HG02571 (cell line): ENCODE data around the gene ERBB2.
"Not testable (repeated sequence)": the region's sequence is repeated elsewhere in the genome, so short reads cannot be mapped to it uniquely, and the experiment has no call there.

Experiments used
- ATAC-seq: cut with Tn5 transposase; IDR thresholded peaks from one replicate; pipeline ENCODE4 v1.9.1; 2021; ENCODE audit warnings: mild to moderate bottlenecking, moderate library complexity; ENCODE audit not compliant: unreplicated experiment

The ERBB2 gene

DNA sequence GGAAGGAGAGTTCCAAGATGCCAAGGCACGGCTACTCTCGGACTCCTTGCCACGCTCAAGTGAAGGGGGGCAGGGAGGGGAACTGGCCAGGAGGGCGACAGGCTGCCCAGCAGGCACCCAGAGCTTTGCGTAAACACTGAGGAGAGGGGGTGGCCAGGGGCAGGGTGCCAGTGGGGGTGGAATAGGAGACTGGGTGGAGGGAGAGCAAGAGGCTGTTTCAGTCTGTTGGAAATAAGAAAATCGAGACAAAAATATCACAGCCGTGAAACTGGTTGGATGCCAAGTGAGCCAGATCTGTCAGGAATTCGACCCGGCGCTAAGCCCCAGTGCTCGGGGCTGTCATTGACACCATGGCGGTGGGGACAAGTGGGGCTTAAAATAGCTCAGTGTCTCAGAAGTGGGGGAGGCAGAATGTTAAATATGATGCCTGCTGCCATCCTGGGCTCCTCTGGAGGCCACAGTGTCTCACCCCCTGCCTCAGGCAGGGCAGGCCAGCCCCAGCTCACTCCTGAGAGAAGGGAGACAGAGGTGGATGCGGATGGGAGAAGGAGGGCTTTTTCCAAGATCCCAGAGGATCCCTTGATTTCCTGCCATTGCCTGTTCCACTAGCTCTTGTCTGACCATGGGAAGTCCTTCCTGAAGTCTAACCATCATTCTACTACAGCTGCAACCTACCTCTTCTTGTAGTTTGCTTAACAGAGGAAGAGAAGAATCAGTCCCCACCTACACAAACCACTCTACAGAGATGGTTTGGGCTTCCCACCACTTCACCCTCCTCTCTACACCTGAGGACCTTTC is 22.1 kb upstream of the ERBB2 start:
- no peak for ATAC-seq

DNA sequence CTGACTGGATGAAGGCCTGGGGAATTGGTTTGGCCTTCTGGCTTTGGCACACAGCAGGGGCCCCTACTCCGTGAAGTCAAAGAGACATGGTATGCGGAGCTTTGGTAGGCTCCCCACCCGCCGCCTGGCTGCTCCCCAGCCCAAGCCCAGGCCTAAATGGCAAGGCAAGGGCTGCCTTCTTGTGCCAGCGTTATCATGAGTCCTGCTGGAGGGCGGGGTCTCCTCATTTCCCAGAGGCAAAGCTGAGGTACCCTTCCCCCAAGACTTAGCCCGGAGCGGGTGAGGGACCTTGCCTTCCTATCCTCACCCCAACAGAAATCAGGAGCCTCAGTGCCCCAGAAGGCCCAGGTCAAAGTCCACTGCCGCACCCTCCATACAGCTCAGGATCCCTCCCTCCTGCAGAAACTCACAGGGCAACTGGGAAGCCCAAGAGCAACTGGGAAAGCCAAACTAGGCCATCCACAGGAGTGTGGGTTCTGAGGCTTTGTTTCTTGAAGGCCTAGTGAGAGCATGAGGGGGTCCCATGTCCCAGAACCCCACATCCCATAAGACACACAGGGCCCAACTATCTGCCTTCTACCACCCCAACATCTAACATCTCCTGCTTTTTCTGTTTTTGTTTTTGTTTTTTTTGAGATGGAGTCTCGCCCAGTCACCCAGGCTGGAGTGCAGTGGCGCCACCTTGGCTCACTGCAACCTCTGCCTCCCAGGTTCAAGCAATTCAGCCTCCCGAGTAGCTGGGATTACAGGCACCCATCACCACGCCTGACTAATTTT is 21.3 kb upstream of the ERBB2 start:
- no peak for ATAC-seq

DNA sequence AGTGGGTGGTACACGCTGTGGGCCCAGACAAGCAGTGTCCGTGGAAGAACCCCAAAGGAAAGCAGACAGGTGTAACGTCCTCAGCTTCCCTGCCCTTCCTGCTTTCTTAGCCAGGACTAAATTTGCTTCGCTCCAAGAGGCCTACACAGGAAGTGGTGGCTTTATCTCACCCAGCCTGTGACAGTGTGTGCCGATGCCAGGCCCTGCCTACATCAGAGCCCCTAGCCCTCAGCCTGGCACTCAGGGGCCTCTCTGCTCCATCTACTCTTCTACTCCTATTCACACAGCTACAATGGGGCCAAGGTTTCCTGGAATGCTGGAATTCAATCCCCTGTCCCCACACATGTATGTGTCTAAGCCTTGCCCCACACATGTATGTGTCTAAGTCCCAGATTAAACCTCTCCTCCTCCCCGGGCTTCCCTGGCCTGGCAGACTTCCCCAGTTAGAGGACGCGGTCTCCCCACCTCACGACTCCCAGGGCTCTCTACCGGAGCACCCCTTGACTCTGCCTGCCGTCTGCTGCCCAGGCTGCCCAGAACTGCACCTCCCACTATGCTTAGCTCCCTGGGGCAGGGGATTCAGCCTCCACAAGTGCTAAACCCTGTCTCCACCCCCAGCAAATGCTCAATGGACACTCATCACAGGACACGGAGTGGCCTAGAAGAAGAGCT is 20.2 kb upstream of the ERBB2 start:
- no peak for ATAC-seq

DNA sequence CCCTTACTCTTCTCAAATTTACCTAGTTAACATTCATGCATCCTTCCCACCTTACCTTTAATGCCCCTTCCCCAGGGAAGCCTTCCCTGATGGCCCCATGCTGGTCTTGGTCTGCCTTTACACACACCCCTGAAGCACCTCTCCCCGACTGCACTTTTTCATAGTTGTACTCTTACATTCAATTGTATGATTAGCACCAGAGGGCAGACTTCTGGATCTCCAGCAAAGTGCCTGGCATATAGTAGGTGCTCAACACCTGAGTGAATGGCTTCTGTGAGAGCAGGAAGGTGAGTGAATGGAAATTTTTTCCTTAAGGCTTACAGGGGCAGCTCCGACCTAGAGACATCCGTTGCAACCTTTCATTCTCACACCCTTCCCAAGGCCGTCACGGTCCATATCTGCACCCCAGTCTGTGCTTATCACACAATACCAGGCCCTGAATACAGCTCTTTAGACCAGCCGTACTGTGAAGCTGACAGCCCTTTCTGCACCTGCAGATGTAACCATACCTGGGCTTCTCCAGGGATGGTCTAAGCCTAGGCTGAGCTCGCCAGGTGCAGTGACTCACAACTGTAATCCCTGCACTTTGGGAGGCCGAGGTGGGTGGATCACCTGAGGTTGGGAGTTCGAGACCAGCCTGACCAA is 16.4 kb upstream of the ERBB2 start:
- ATAC-seq, result no peak

DNA sequence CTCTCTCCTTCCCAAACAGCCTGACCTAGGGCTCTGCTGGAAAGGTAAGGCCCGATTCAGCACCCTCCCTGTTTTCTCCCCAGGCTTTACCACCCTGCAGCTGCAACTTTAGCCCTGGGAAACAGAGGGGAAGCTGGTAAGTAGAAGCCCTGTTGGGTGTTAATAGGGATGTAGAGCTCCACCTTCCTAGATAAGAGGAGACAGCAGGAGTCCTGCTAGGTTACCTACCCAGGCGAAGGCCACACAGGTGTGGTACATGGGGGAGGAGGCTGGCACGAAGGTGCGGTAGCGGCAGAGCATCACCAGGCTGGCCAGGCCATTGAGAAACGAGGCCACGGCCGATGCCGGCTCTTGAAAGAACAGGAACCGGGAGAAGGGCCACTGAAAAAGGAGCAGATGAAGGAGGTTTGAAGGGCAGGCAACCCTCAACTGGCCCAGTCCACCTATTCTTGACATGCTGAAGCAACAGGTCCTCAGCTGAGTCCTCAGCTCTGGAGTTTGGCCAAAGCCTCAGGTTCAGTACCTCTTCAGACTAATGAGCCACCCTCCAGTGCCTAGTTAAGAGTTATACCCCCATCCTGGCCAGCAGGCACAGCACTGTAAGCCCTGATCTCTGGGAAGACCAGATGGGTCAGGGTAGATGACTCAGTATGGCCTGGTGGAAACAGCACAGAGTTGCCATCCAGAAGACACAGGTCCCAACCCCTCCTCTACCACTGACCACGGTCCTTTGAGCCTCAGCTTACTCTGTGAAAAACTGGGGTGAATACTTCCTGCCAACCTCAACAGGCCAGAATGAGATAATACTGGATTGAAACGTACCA is 15.3 kb upstream of the ERBB2 start:
- no peak for ATAC-seq

DNA sequence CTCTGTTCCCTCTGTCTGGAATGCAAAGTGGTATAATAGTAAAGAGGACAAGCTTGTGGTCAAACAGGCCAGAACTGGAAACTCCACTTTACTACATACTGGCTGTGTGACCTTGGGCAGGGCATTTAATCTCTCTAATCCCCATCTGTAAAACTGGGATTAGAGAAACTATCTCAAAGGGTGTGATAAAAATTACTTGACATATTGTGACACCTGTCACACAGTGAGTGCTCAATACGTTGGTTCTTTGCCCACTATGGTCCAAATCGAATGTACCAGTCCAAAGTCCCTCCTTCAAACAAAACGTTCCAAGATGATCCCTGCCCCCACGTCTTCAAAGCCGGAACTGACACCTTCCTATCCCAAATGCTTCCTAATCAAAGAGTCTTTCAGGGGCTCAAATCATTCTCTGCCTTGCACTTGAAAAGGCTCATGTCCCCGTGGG is 12.7 kb upstream of the ERBB2 start:
- no peak for ATAC-seq

DNA sequence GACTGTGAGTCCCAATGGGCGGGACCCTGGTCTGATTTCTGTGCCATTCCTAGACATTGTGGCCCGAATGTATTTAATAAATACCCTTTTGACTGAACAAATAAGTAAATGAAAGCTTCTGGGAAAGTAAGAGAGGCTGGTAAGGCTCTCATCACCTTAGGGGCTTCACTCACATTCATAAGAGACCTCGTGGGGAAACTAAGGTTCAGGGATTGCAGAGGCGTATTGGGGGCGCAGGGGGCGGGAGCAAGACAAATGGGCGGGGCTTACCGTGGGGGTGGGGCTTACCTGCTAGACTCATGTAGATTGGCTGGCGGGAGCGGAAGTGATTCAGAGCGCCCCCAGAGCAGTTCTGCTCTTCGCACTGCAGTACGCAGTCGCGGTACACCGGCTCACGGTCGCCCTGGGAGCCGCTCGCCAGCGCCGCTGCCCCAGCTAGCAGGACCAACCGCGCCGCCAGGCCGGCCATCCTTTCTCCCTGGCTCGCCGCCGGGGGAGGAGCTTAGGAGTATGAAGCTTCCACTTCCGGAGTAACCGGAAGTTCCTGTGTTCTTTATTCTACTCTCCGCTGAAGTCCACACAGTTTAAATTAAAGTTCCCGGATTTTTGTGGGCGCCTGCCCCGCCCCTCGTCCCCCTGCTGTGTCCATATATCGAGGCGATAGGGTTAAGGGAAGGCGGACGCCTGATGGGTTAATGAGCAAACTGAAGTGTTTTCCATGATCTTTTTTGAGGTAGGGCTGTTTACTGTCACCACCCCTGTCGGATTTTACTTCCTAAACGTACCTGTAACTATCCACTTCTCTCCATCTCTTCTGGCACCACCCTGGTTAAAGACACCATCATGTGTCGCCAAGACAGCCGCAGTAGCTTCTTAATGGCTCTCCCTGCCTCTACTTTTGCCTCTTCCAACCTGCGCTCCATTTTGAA is 12.1 kb upstream of the ERBB2 start, which contains the start of gene PGAP3:
PGAP3 (minus strand) TSS at position 512 of the 929 bp plus-strand sequence; CDS start at position 469, 43 bp downstream.
- ATAC-seq, result peak; percentile 79

DNA sequence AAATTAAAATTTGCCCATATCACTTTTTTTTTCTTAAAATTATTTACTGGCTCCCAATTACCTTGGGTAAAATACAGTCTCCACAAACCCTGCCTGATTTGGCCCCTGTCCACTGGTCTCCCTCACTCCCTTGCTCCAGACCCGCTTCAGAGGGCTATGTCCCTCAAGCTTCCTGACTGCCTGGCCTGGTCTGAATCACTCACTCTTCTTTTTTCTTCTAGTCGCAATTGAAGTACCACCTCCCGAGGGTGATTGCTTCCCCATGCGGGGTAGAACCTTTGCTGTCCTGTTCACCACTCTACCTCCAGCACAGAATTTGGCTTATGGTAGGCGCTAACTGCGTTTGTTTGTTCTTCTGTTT is 11.4 kb upstream of the ERBB2 start:
- ATAC-seq, result no peak

DNA sequence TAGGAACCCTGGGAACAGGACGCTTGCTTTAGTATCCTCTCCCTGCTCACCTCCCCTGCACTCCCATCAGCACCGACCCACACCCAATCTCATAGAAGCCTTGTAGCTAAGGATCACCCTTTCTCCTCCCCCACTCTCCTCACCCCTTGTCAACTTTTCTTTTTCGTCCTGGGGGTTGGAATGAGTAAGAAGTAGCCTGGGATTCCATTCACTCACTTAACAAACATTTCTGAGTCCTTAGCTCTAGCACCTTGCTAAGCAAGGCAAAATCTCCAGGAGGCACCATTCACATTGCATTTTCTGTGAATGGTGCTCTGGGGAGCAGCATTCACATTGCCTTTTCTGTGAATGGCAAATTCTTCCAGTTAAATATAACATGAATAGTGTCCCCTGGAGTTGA is 10.9 kb upstream of the ERBB2 start:
- no peak for ATAC-seq

DNA sequence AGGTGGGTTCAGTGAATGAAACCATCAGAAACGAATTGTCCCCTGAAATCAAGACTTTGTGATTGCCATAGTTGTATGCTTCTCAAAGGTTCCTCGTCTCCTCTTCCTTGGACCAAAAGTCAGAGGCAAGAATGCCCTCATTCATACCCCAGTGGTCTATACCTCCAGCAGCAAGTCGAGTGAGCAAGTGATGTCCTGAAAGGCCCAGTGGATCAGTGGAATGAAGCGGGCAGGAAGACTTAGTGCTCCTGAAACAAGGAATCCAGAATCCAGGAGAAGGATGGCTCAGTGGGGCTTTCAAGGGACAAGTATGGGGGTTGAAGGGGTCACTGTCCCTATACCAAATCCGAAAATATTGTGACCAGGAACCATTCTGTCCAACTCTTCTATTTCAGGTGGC is 5.3 kb upstream of the ERBB2 start:
- no peak for ATAC-seq

DNA sequence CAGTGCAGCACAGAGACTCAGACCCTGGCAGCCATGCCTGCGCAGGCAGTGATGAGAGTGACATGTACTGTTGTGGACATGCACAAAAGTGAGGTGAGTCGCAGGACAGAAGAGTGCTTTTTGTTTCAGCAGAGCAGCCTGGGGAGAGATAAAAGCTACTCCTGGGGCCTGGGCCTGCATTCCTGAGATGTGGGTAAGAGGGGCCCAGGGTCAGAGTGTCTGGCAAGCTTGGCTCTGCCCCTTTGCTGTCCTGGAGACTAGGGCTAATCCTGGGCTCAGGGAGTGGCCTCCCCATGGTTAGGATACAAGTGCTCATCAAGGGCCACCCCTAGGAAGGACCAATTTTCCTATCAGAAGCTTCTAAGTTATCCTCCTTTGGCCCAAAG is 4.8 kb upstream of the ERBB2 start:
- no peak for ATAC-seq

DNA sequence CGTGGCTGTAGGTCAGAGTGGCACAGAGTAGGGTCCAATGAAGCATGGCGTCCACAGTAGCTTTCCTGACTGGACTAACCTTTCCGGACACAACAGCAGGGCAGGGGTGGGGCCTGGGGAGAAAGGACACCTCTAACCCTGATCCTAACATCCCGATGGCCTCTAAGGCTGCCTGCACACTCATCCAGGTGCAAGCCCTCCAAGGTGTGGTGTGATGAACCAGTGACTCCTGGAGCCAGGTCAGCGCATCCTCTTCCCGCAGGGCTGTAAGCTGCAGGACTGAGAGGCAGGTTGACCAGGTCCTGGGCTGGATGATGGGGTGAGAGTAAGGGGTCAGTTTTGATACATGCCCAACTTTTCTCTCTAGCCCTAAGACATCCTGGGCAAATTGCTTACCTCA is 3.1 kb upstream of the ERBB2 start:
- ATAC-seq, result no peak

DNA sequence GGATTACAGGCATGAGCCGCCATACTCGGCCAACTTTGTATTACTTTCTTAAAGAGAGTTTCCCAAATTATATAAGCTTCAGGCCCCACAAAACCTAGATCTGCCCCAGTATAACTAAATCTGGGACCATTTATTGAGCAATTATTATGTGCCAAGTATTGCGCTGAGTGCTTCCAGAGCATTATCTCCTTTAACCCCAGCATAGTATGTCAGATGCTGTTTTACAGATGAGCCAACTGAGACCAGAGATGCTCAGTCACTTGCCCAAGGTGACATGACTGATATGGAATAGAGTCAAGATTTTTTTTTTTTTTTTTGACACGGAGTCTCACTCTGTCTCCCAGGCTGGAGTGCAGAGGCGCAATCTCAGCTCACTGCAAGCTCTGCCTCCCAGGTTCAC is 1.9 kb upstream of the ERBB2 start:
- no peak for ATAC-seq

DNA sequence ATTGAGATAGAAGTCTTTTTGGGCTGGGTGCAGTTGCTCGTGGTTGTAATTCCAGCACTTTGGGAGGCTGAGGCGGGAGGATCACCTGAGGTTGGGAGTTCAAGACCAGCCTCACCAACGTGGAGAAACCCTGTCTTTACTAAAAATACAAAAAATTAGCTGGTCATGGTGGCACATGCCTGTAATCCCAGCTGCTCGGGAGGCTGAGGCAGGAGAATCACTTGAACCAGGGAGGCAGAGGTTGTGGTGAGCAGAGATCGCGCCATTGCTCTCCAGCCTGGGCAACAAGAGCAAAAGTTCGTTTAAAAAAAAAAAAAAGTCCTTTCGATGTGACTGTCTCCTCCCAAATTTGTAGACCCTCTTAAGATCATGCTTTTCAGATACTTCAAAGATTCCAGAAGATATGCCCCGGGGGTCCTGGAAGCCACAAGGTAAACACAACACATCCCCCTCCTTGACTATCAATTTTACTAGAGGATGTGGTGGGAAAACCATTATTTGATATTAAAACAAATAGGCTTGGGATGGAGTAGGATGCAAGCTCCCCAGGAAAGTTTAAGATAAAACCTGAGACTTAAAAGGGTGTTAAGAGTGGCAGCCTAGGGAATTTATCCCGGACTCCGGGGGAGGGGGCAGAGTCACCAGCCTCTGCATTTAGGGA is 577 bp upstream of the ERBB2 start:
- not testable (repeated sequence) for ATAC-seq

DNA sequence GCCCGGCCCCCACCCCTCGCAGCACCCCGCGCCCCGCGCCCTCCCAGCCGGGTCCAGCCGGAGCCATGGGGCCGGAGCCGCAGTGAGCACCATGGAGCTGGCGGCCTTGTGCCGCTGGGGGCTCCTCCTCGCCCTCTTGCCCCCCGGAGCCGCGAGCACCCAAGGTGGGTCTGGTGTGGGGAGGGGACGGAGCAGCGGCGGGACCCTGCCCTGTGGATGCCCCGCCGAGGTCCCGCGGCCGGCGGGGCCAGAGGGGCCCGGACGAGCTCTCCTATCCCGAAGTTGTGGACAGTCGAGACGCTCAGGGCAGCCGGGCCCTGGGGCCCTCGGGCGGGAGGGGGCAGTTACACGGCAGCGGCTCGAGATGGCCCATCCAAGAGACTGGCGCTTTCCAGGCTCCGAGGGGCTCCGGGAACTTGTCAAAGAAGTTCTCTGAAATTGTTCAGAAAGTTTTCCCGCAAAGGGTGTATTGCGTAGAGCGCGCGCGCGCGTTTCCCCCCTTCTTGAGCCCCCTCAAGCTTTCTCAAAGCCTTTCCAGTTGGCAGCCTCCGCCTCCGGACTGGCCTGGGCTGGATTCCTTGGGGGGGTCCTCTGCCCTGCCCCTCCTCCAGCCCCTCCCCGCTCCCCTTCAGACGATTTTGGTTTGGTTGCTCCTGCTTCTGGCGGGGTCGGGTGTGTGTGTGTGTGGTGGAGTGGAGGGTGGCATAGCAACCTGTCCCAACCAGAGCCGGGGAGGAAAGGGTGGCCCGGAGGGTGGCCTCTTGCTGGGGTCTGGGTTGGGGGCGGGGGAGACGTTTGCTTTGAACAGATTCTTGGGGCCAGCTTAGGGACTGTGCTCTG is 504 bp downstream of the ERBB2 start:
- ATAC-seq, result no peak

DNA sequence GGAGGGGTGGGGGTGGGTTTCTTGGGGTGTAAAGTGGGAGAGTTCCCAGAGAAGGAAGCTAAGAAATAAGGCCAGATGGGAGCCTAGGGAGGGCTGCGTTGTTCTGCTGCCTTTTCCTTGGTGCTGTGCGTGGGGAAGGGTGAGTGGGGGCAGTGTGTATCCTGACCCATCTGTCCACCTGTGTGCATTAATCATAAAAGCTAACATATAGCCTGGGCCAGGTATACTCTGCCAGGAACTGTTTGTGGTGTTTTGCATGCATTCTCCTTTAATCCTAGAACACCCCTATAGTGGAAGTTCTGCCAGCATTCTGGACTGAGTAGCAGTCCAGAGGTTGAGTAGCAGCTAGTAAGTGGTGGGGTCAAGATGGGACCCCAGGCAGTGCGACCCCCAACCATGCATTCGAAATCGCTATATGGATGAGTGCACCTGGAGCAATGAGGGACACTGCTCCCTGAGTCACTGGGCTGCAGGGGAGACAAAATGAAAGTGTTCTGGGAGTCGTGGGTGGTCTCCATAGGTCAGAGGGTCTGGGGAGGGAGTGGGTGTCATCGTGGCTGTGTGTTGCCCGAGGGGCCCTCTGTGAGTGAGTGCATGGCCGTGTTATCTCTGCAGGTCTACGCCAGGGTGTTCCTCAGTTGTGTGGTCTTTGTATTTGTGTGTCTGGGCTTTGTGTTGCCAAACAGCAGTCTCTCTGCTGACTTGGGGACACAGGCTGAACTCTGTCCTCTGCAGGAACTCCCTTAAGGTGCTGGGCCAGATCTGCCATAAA is 1.3 kb downstream of the ERBB2 start:
- ATAC-seq, result no peak

DNA sequence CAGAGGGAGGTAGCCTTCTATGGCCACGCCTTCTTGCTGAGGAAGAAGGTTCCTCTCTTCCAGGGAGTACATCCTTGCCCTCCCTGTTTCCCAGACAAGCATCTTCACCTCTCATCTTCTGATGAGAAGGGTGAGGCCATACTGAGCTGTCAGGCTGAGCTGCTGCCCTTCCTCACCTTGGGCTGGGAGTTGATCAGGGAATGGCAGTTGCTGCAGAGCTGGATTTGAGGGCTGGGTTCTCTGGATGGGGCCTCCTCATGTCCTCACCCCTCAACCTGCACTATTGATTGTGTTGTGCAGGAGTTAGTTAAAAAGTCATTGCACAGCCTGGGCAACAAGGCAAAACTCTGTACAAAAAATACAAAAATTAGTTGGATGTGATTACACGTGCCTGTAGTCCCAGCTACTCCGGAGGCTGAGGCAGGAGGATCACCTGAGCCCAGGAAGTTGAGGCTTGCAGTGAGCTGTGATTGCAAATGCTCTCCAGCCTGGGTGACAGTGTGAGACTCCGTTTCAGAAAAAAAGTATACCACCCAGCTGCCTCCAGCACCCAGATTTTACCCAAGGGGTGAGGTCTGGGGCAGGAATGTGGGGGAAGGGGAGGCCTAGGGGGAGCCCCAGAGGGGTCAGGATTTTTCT is 2.0 kb downstream of the ERBB2 start:
- no peak for ATAC-seq
